ENCODE results near the gene KIF1B. TPM values are rescaled to one million over a fixed set of nuclear protein-coding genes. Genes with fewer than 3 reads are reported as not detected.

The KIF1B gene
- total RNA-seq, 1 experiment from 2014 or later, result 70.1 TPM

DNA sequence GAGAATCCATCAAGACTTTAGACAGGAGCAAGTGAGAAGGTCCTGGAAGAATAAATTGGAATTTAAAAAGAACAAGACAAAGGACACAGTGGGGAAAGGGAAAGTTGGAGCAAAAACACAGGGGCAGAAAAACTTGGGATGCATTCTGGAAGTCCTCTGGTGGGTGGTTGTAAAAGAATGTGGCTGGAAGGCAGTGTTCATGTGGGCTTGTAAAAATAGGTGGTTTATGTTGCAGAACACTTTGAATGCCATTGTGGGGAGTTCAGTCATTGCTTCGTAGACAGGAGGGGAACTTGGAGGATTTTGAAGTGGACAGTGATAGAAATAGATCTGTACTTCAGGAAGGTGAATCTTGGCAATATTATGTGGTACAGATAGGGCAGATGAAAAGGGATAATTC is 15.2 kb downstream of the KIF1B start:
- Mint-ChIP-seq H3K27me3 (ENCODE audit: low read depth) (no peaks in the 10 kb centered on the region; the same call in 1 of the 2 replicates), H3K4me1 (no peaks in the 10 kb centered on the region), H3K9me3 (peaks cover 20% of the 10 kb centered on the region), H3K4me3 (no peak overlapping the region), H3K36me3 (peaks cover 32% of the 10 kb centered on the region), H3K27ac (peak overlapping the region; percentile 3; the same call in 1 of the 2 replicates)
- DNase-seq (ENCODE audit: low spot score) (no peak), ATAC-seq (no peak)
- CTCF ChIA-PET, result interaction anchor here (5.5 kb wide), 1 partner anchor 16 kb away, joined by 27 read pairs; the partner anchor contains the start of gene KIF1B
- TF ChIP-seq ZNF317 (CRISPR knock-in tag; IDR thresholded peaks at IDR 0.05; ENCODE audit: borderline replicate concordance, low read depth) (no peak), FOXP1 (CRISPR knock-in tag; IDR thresholded peaks at IDR 0.05; ENCODE audit: borderline replicate concordance) (no peak)
- POLR2A ChIA-PET, result no interaction called here

DNA sequence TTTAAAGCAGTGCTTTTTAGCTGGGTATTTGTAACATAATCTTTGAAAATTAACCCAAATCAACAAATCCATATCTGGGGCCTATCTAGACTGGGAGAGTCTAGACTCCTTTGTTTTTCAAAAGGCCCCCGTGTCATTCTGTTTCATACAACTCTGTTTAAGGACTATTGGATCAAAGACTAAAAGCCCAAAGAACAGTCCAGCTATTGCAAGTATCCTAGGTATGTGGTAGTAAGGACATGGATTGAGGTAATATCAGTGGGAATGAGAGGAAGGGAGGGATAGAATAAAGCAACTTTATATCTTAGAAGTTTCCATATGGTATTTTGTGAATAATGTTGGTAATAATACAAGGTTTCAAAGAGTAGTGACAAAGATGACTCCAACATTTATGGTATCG is 18.2 kb downstream of the KIF1B start:
- Mint-ChIP-seq H3K4me1 (no peaks in the 10 kb centered on the region), H3K27ac (peak overlapping the region; percentile 9; the same call in 1 of the 2 replicates), H3K4me3 (no peak overlapping the region), H3K9me3 (peaks cover 13% of the 10 kb centered on the region), H3K27me3 (ENCODE audit: low read depth) (no peaks in the 10 kb centered on the region; the same call in 1 of the 2 replicates), H3K36me3 (peaks cover 18% of the 10 kb centered on the region)
- TF ChIP-seq SP1 (CRISPR knock-in tag; conservative IDR thresholded peaks at IDR 0.05) (no peak), RORB (CRISPR knock-in tag; IDR thresholded peaks at IDR 0.05) (no peak), ZBTB21 (CRISPR knock-in tag; IDR thresholded peaks at IDR 0.05; ENCODE audit: borderline replicate concordance) (no peak), SMAD4 (CRISPR knock-in tag; IDR thresholded peaks at IDR 0.05) (no peak), JUN (CRISPR knock-in tag; IDR thresholded peaks at IDR 0.05) (no peak)
- TF ChIP-seq, protein P1, sequence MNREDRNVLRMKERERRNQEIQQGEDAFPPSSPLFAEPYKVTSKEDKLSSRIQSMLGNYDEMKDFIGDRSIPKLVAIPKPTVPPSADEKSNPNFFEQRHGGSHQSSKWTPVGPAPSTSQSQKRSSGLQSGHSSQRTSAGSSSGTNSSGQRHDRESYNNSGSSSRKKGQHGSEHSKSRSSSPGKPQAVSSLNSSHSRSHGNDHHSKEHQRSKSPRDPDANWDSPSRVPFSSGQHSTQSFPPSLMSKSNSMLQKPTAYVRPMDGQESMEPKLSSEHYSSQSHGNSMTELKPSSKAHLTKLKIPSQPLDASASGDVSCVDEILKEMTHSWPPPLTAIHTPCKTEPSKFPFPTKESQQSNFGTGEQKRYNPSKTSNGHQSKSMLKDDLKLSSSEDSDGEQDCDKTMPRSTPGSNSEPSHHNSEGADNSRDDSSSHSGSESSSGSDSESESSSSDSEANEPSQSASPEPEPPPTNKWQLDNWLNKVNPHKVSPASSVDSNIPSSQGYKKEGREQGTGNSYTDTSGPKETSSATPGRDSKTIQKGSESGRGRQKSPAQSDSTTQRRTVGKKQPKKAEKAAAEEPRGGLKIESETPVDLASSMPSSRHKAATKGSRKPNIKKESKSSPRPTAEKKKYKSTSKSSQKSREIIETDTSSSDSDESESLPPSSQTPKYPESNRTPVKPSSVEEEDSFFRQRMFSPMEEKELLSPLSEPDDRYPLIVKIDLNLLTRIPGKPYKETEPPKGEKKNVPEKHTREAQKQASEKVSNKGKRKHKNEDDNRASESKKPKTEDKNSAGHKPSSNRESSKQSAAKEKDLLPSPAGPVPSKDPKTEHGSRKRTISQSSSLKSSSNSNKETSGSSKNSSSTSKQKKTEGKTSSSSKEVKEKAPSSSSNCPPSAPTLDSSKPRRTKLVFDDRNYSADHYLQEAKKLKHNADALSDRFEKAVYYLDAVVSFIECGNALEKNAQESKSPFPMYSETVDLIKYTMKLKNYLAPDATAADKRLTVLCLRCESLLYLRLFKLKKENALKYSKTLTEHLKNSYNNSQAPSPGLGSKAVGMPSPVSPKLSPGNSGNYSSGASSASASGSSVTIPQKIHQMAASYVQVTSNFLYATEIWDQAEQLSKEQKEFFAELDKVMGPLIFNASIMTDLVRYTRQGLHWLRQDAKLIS (CRISPR knock-in tag; IDR thresholded peaks at IDR 0.05; ENCODE audit: borderline replicate concordance), result no peak
- TF ChIP-seq, protein P2, sequence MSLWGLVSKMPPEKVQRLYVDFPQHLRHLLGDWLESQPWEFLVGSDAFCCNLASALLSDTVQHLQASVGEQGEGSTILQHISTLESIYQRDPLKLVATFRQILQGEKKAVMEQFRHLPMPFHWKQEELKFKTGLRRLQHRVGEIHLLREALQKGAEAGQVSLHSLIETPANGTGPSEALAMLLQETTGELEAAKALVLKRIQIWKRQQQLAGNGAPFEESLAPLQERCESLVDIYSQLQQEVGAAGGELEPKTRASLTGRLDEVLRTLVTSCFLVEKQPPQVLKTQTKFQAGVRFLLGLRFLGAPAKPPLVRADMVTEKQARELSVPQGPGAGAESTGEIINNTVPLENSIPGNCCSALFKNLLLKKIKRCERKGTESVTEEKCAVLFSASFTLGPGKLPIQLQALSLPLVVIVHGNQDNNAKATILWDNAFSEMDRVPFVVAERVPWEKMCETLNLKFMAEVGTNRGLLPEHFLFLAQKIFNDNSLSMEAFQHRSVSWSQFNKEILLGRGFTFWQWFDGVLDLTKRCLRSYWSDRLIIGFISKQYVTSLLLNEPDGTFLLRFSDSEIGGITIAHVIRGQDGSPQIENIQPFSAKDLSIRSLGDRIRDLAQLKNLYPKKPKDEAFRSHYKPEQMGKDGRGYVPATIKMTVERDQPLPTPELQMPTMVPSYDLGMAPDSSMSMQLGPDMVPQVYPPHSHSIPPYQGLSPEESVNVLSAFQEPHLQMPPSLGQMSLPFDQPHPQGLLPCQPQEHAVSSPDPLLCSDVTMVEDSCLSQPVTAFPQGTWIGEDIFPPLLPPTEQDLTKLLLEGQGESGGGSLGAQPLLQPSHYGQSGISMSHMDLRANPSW (CRISPR knock-in tag; conservative IDR thresholded peaks at IDR 0.05; ENCODE audit: low read depth), result no peak
- TF ChIP-seq, protein P3, sequence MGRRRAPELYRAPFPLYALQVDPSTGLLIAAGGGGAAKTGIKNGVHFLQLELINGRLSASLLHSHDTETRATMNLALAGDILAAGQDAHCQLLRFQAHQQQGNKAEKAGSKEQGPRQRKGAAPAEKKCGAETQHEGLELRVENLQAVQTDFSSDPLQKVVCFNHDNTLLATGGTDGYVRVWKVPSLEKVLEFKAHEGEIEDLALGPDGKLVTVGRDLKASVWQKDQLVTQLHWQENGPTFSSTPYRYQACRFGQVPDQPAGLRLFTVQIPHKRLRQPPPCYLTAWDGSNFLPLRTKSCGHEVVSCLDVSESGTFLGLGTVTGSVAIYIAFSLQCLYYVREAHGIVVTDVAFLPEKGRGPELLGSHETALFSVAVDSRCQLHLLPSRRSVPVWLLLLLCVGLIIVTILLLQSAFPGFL (CRISPR knock-in tag; IDR thresholded peaks at IDR 0.05; ENCODE audit: borderline replicate concordance), result no peak
- TF ChIP-seq, protein P4, sequence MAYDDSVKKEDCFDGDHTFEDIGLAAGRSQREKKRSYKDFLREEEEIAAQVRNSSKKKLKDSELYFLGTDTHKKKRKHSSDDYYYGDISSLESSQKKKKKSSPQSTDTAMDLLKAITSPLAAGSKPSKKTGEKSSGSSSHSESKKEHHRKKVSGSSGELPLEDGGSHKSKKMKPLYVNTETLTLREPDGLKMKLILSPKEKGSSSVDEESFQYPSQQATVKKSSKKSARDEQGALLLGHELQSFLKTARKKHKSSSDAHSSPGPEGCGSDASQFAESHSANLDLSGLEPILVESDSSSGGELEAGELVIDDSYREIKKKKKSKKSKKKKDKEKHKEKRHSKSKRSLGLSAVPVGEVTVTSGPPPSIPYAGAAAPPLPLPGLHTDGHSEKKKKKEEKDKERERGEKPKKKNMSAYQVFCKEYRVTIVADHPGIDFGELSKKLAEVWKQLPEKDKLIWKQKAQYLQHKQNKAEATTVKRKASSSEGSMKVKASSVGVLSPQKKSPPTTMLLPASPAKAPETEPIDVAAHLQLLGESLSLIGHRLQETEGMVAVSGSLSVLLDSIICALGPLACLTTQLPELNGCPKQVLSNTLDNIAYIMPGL (CRISPR knock-in tag; IDR thresholded peaks at IDR 0.05), result no peak
- TF ChIP-seq, protein P5, sequence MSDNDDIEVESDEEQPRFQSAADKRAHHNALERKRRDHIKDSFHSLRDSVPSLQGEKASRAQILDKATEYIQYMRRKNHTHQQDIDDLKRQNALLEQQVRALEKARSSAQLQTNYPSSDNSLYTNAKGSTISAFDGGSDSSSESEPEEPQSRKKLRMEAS (CRISPR knock-in tag; IDR thresholded peaks at IDR 0.05), result no peak
- TF ChIP-seq, protein P6, sequence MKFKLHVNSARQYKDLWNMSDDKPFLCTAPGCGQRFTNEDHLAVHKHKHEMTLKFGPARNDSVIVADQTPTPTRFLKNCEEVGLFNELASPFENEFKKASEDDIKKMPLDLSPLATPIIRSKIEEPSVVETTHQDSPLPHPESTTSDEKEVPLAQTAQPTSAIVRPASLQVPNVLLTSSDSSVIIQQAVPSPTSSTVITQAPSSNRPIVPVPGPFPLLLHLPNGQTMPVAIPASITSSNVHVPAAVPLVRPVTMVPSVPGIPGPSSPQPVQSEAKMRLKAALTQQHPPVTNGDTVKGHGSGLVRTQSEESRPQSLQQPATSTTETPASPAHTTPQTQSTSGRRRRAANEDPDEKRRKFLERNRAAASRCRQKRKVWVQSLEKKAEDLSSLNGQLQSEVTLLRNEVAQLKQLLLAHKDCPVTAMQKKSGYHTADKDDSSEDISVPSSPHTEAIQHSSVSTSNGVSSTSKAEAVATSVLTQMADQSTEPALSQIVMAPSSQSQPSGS (CRISPR knock-in tag; IDR thresholded peaks at IDR 0.05; ENCODE audit: borderline replicate concordance, low read depth), result no peak
- DNase-seq (ENCODE audit: low spot score), result no peak
- ChIA-PET POLR2A (no interaction called here), CTCF (interaction anchor here (5.5 kb wide), 1 partner anchor 18 kb away, joined by 27 read pairs; the partner anchor contains the start of gene KIF1B)
- ATAC-seq, result no peak
